NCI-H82 (cell line): ENCODE data around the gene NKX1-1.

Experiments used
- DNase-seq: peaks from one replicate; lab custom pipeline; 2025; lab: John Stamatoyannopoulos, UW

NKX1-1 gene

GRCh38 chr4:1385373-1386340, 20.6 kb downstream of the NKX1-1 start:
- DNase-seq, result no peak

- no peak for DNase-seq
Observed at GRCh38 chr4:1384675-1385372, 21.4 kb downstream of the NKX1-1 start.

GRCh38 chr4:1383728-1384591, 22.3 kb downstream of the NKX1-1 start:
- DNase-seq, result no peak

GRCh38 chr4:1382776-1383727, 23.2 kb downstream of the NKX1-1 start:
- DNase-seq, result no peak

GRCh38 chr4:1381944-1382541, 24.2 kb downstream of the NKX1-1 start:
- no peak for DNase-seq

GRCh38 chr4:1381181-1381621, 25.0 kb downstream of the NKX1-1 start:
- DNase-seq, result no peak

- no peak for DNase-seq
Observed at GRCh38 chr4:1380368-1381151, 25.7 kb downstream of the NKX1-1 start.

GRCh38 chr4:1379801-1380331, 26.4 kb downstream of the NKX1-1 start:
- DNase-seq, result no peak

- DNase-seq, result no peak
Observed at GRCh38 chr4:1379351-1379781, 26.9 kb downstream of the NKX1-1 start.

GRCh38 chr4:1378559-1379231, 27.5 kb downstream of the NKX1-1 start:
- no peak for DNase-seq

GRCh38 chr4:1377606-1378261, 28.5 kb downstream of the NKX1-1 start:
- DNase-seq, result no peak

- no peak for DNase-seq
Observed at GRCh38 chr4:1376841-1377605, 29.2 kb downstream of the NKX1-1 start.

GRCh38 chr4:1376391-1376840, 29.8 kb downstream of the NKX1-1 start:
- DNase-seq, result no peak

- DNase-seq, result no peak
Observed at GRCh38 chr4:1375761-1376322, 30.4 kb downstream of the NKX1-1 start.

GRCh38 chr4:1375051-1375721, 31.1 kb downstream of the NKX1-1 start:
- no peak for DNase-seq

GRCh38 chr4:1374706-1375045, 31.6 kb downstream of the NKX1-1 start:
- no peak for DNase-seq
